GM19468 (cell line): ENCODE results near the gene KLF3.

ENCODE experiments used
- ATAC-seq: cut with Tn5 transposase; IDR thresholded peaks from one replicate; pipeline ENCODE4 v1.9.1; 2021; ENCODE audit warnings: mild to moderate bottlenecking, moderate library complexity, moderate number of reproducible peaks; ENCODE audit not compliant: unreplicated experiment; ENCODE audit errors: extremely low read depth

KLF3 gene

GRCh38 chr4:38730830-38731646 lies 67.0 kb downstream of the KLF3 start:
- peak; percentile 76 for ATAC-seq

GRCh38 chr4:38733663-38734062 lies 69.7 kb downstream of the KLF3 start:
- ATAC-seq, result no peak

GRCh38 chr4:38734446-38734845 lies 70.4 kb downstream of the KLF3 start:
- no peak for ATAC-seq

- ATAC-seq, result no peak
Observed at GRCh38 chr4:38734911-38735310, 70.9 kb downstream of the KLF3 start.

- ATAC-seq, result no peak
Observed at GRCh38 chr4:38735870-38736269, 71.9 kb downstream of the KLF3 start.

GRCh38 chr4:38738940-38739803 lies 75.2 kb downstream of the KLF3 start:
- no peak for ATAC-seq

GRCh38 chr4:38740303-38740702 lies 76.3 kb downstream of the KLF3 start:
- no peak for ATAC-seq

- no peak for ATAC-seq
Observed at GRCh38 chr4:38743866-38744265, 79.9 kb downstream of the KLF3 start.

GRCh38 chr4:38745881-38746280 lies 81.9 kb downstream of the KLF3 start:
- ATAC-seq, result no peak

GRCh38 chr4:38747629-38748028 lies 83.6 kb downstream of the KLF3 start:
- ATAC-seq, result no peak

GRCh38 chr4:38749336-38749735 lies 85.3 kb downstream of the KLF3 start:
- ATAC-seq, result no peak
